Measurements from ENCODE around the gene CSH1. TPM values are rescaled to one million over a fixed set of nuclear protein-coding genes. Genes with fewer than 3 reads are reported as not detected.
"Not testable (repeated sequence)": the region's sequence is repeated elsewhere in the genome, so short reads cannot be mapped to it uniquely, and the experiment has no call there.

CSH1 gene
- total RNA-seq, 1 donor from 2014 or later: 8.9 TPM

DNA sequence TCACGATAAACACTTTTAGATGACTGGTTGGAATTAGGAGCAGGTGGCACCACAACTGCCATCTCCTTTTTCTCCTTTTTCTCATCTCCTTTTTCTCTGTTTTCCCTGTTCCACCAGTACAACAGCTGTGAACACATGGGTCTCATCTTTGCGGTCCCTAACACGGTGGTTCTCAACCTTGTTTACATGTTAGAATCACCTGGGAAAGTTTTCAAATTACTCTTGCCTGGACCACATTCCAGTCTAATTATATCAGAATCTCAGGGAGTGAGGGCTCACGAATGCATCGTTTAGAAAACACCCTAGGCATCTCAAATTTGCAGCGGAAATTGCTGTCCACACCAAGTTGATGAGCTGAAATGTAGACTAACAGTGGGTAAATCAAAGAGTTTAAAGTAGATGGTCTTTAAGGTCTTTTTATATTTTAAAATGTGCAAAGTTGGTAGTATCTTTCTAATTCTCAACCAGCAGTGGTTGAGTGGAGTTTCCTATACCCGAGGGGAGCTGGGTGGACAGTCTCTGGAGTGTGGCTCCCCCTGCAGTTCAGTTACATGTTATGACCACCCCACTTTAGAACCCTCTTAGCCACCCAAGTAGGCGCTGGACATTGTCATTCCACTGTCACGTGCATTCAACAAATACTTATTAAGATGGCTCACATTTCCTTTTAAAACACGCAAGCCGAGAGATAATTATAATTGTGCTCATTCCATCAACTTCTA lies 3.9 kb downstream of the CSH1 start:
- H3K79me2 ChIP-seq (ENCODE audit: insufficient read depth, low read length); H3K9ac ChIP-seq (ENCODE audit: low read length); H3K27ac Mint-ChIP-seq (ENCODE audit: unreplicated experiment); H3K36me3 ChIP-seq (ENCODE audit: insufficient read depth, low read length); H3K4me3 ChIP-seq (ENCODE audit: insufficient read depth, low read depth, low read length); H3K27ac ChIP-seq (ENCODE audit: low read depth, low read length); H3K4me1 Mint-ChIP-seq (ENCODE audit: low read depth, unreplicated experiment); H4K20me1 ChIP-seq (ENCODE audit: insufficient read depth, low read length); H3K4me3 Mint-ChIP-seq (ENCODE audit: unreplicated experiment); H3K9me3 ChIP-seq (ENCODE audit: insufficient read depth, low read depth, low read length); DNase-seq (ENCODE audit: low read depth); H3K27me3 Mint-ChIP-seq (ENCODE audit: low read depth, unreplicated experiment); FAIRE-seq; H2AFZ ChIP-seq (ENCODE audit: low read depth, low read length); H3K9me3 Mint-ChIP-seq (ENCODE audit: unreplicated experiment); H3K36me3 Mint-ChIP-seq (ENCODE audit: low read depth, unreplicated experiment); H3K4me1 ChIP-seq (ENCODE audit: insufficient read depth, low read length); H3K4me2 ChIP-seq (ENCODE audit: low read length); H3K27me3 ChIP-seq (ENCODE audit: insufficient read depth, low read length): not testable (repeated sequence)
- TF ChIP-seq, protein P1, sequence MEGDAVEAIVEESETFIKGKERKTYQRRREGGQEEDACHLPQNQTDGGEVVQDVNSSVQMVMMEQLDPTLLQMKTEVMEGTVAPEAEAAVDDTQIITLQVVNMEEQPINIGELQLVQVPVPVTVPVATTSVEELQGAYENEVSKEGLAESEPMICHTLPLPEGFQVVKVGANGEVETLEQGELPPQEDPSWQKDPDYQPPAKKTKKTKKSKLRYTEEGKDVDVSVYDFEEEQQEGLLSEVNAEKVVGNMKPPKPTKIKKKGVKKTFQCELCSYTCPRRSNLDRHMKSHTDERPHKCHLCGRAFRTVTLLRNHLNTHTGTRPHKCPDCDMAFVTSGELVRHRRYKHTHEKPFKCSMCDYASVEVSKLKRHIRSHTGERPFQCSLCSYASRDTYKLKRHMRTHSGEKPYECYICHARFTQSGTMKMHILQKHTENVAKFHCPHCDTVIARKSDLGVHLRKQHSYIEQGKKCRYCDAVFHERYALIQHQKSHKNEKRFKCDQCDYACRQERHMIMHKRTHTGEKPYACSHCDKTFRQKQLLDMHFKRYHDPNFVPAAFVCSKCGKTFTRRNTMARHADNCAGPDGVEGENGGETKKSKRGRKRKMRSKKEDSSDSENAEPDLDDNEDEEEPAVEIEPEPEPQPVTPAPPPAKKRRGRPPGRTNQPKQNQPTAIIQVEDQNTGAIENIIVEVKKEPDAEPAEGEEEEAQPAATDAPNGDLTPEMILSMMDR (IDR thresholded peaks at IDR 0.05; ENCODE audit: insufficient read depth, low read depth, low read length): peak; percentile 14

DNA sequence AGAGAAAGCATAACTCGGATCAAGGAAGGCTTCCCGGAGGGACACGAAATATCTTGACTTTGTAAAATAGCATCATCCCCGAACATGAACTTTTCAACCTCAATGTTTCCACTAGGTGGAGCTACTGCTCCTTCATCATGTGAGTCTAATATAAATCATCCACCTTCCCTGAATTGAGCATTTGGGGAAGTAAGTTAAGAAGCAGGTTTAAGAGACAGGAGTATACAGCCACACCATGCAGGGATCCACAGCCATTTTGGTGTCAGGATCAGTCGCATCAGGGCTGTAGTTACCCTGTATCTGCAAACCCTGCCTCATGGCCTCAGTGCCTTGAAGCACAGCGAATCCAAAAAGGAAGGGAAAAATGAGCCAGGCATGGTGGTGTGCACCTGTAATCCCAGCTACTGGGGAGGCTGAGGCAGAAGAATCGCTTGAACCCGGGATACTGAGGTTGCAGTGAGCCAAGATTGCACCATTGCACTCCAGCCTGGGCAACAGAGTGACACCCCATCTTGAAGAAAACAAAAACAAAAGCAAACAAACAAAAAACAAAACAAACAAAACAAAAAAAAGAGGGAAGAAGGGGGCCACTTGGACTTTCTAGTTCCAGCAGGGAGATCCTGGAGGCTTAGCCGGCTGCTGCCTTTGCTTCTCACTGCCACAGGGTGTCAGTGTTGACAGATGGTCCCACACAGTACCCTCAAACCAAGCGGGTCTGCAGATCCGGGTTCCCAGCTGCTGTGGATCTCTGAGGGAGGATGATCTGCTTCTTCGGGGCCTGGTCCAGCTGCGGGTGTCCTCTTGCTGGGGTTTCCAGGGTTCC lies 7.1 kb downstream of the CSH1 start:
- not testable (repeated sequence) for H3K27me3 Mint-ChIP-seq (ENCODE audit: low read depth, unreplicated experiment); H4K20me1 ChIP-seq (ENCODE audit: insufficient read depth, low read length); H3K36me3 Mint-ChIP-seq (ENCODE audit: low read depth, unreplicated experiment); FAIRE-seq; H2AFZ ChIP-seq (ENCODE audit: low read depth, low read length); H3K4me1 Mint-ChIP-seq (ENCODE audit: low read depth, unreplicated experiment); H3K4me3 ChIP-seq (ENCODE audit: insufficient read depth, low read depth, low read length); H3K27ac ChIP-seq (ENCODE audit: low read depth, low read length); H3K9me3 Mint-ChIP-seq (ENCODE audit: unreplicated experiment); H3K4me3 Mint-ChIP-seq (ENCODE audit: unreplicated experiment); H3K27me3 ChIP-seq (ENCODE audit: insufficient read depth, low read length); H3K9me3 ChIP-seq (ENCODE audit: insufficient read depth, low read depth, low read length); DNase-seq (ENCODE audit: low read depth); H3K4me2 ChIP-seq (ENCODE audit: low read length); H3K4me1 ChIP-seq (ENCODE audit: insufficient read depth, low read length); H3K9ac ChIP-seq (ENCODE audit: low read length); H3K79me2 ChIP-seq (ENCODE audit: insufficient read depth, low read length); H3K36me3 ChIP-seq (ENCODE audit: insufficient read depth, low read length)
- H3K27ac Mint-ChIP-seq (ENCODE audit: unreplicated experiment): peak overlapping the region; percentile 23
- TF ChIP-seq, protein P1 (IDR thresholded peaks at IDR 0.05; ENCODE audit: insufficient read depth, low read depth, low read length): peak; percentile 30

DNA sequence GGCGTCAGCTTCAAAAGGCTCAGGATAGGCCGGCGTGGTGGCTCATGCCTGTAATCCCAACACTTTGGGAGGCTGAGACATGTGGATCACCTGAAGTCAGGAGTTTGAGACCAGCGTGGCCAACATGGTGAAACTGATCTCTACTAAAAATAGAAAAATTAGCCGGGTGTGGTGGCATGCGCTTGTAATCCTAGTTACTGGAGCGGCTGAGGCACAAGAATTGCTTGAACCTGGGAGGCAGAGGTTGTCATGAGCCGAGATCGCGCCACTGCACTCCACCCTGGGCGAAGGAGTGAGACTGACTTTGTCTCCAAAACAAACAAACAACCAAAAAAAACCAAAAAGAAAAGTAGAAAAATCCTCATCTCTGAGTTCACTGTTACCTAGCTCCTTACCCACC lies 11.3 kb downstream of the CSH1 start:
- H3K4me1 ChIP-seq (ENCODE audit: insufficient read depth, low read length); H3K27ac Mint-ChIP-seq (ENCODE audit: unreplicated experiment); H3K27ac ChIP-seq (ENCODE audit: low read depth, low read length); H3K36me3 Mint-ChIP-seq (ENCODE audit: low read depth, unreplicated experiment); H4K20me1 ChIP-seq (ENCODE audit: insufficient read depth, low read length); DNase-seq (ENCODE audit: low read depth); H3K27me3 ChIP-seq (ENCODE audit: insufficient read depth, low read length); H3K9me3 ChIP-seq (ENCODE audit: insufficient read depth, low read depth, low read length); H3K27me3 Mint-ChIP-seq (ENCODE audit: low read depth, unreplicated experiment); H3K36me3 ChIP-seq (ENCODE audit: insufficient read depth, low read length); H3K4me3 ChIP-seq (ENCODE audit: insufficient read depth, low read depth, low read length); H3K4me2 ChIP-seq (ENCODE audit: low read length); H3K79me2 ChIP-seq (ENCODE audit: insufficient read depth, low read length); H3K4me3 Mint-ChIP-seq (ENCODE audit: unreplicated experiment); FAIRE-seq; H3K9ac ChIP-seq (ENCODE audit: low read length); H3K4me1 Mint-ChIP-seq (ENCODE audit: low read depth, unreplicated experiment); H2AFZ ChIP-seq (ENCODE audit: low read depth, low read length); H3K9me3 Mint-ChIP-seq (ENCODE audit: unreplicated experiment): not testable (repeated sequence)

DNA sequence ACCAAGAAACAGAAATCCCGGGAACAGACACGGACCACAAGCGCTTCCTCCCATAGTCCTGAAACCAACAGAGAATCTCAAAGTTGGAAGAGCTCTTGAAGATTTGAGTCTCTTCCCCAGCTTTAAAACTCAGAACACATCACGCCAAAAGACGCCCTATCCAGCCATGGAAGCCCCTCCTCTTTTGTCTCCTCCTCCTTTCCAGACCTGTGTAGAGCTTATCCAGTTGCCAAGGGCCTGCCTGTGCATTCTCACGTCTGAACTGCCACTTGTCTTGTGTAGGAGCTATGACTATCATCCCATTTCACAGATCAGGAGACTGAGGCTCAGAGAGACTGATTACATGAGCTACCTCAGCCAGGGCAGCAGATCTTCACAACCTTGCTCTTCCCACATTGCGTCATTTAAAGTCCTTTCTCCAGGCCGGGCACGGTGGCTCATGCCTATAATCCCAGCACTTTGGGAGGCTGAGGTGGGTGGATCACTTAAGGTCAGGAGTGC lies 13.7 kb downstream of the CSH1 start:
- not testable (repeated sequence) for H3K27ac ChIP-seq (ENCODE audit: low read depth, low read length)

More for the DNA sequence above, 13.7 kb downstream of the CSH1 start:
- H3K36me3 Mint-ChIP-seq (ENCODE audit: low read depth, unreplicated experiment); H3K9ac ChIP-seq (ENCODE audit: low read length); H3K4me2 ChIP-seq (ENCODE audit: low read length); H3K79me2 ChIP-seq (ENCODE audit: insufficient read depth, low read length); H3K4me1 ChIP-seq (ENCODE audit: insufficient read depth, low read length); H3K36me3 ChIP-seq (ENCODE audit: insufficient read depth, low read length); H3K27ac Mint-ChIP-seq (ENCODE audit: unreplicated experiment); H3K4me3 ChIP-seq (ENCODE audit: insufficient read depth, low read depth, low read length); H3K9me3 ChIP-seq (ENCODE audit: insufficient read depth, low read depth, low read length); H3K9me3 Mint-ChIP-seq (ENCODE audit: unreplicated experiment); H4K20me1 ChIP-seq (ENCODE audit: insufficient read depth, low read length); H3K27me3 ChIP-seq (ENCODE audit: insufficient read depth, low read length); H3K4me3 Mint-ChIP-seq (ENCODE audit: unreplicated experiment); H3K4me1 Mint-ChIP-seq (ENCODE audit: low read depth, unreplicated experiment); FAIRE-seq; H2AFZ ChIP-seq (ENCODE audit: low read depth, low read length); DNase-seq (ENCODE audit: low read depth): not testable (repeated sequence)
- peaks cover 16% of the 10 kb centered on the region for H3K27me3 Mint-ChIP-seq (ENCODE audit: low read depth, unreplicated experiment)

Data from astrocyte (in vitro differentiated cells and primary cell).